ENCODE data around the gene LRRC36.

- TF ChIP-seq ZNF263 (CRISPR knock-in tag; IDR thresholded peaks at IDR 0.05; ENCODE audit: low read depth): no peak
- TF ChIP-seq ZMAT4 (CRISPR knock-in tag; IDR thresholded peaks at IDR 0.05): no peak
- no peak for TF ChIP-seq CTCF (IDR thresholded peaks at IDR 0.05)
Observed at GRCh38 chr16:67419931-67420330, 93.3 kb downstream of the LRRC36 start.

Measured in WTC11 (cell line).